ENCODE data around the gene BARX1.

DNA sequence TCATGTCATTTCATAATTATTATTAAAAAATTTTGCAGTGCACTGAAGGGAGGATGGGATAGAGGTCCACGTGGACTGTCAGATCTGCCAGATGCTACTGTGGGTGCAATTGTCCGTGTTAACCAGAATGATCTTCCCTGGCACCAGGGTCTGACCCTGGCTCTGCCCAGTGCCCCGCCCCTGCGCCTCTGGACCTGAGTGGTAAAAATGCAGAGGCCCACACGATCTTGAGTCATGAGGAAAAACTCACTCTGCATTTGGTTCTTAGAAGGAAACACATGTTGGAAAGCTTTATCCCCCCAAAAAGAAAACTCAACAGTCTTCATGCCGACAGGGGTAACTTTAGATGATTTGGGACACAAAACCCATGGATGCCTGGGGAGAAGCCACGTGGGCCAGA lies 20.1 kb upstream of the BARX1 start:
- TF ChIP-seq POLR2AphosphoS5 (IDR thresholded peaks at IDR 0.05; ENCODE audit: low read depth, low read length) (no peak), POLR2A (IDR thresholded peaks at IDR 0.05; ENCODE audit: low read depth, low read length) (no peak)
